Activated CD8-positive, alpha-beta memory T cell treated with anti-CD3 and anti-CD28 coated beads, Interleukin-2, amount 10 ng/mL, durations not matched to agents 7 days and 5 days (primary cell): ENCODE measurements around the gene MYMX. TPM values are rescaled to one million over a fixed set of nuclear protein-coding genes. Genes with fewer than 3 reads are reported as not detected.
A peak's percentile ranks its signal among the peaks of the same experiment; 100 is the strongest.

Source experiments
- ATAC-seq: fragments of 150-1000 bp; cut with Tn5 transposase; one replicate; pipeline ENCODE4 v1.10.0; 2021; ENCODE audit warnings: moderate library complexity
- CTCF ChIA-PET: fragments of 350-600 bp; sonication (Branson Sonifier 250); formaldehyde crosslinking; loops from one replicate; lab custom pipeline; 2021; ENCODE audit warnings: antibody characterized with exemption; lab: Charles Lee
- DNase-seq: peaks from one replicate; pipeline ENCODE4 v3.0.0-alpha.2; 2020
- H3K27ac Mint-ChIP-seq: one replicate; pipeline ENCODE4 v1.8.0; 2021; ENCODE audit warnings: mild to moderate bottlenecking, mixed read lengths
- H3K27me3 Mint-ChIP-seq: one replicate; pipeline ENCODE4 v1.8.0; 2021; ENCODE audit warnings: mixed read lengths
- H3K36me3 Mint-ChIP-seq: one replicate; pipeline ENCODE4 v1.8.0; 2021; ENCODE audit warnings: mild to moderate bottlenecking, mixed read lengths
- H3K4me1 Mint-ChIP-seq: one replicate; pipeline ENCODE4 v1.8.0; 2021; ENCODE audit warnings: mixed read lengths
- H3K4me3 Mint-ChIP-seq: one replicate; pipeline ENCODE4 v1.8.0; 2021; ENCODE audit warnings: mild to moderate bottlenecking, moderate library complexity, mixed read lengths
- H3K9me3 Mint-ChIP-seq: one replicate; pipeline ENCODE4 v1.8.0; 2022; ENCODE audit warnings: low read depth, mixed read lengths
- total RNA-seq, 2 experiments: library from RNA; stranded (reverse); gene quantifications; one replicate each; pipeline ENCODE4 v1.2.3, GENCODE V29; 2021

Gene MYMX
- total RNA-seq, 2 experiments from 2014 or later = not detected

- CTCF ChIA-PET = interaction anchor here (0.5 to 5.5 kb wide), 11 partner anchors 8 to 481 kb away, joined by 3 to 39 read pairs (median 4); no protein-coding TSS in a partner anchor
- H3K4me3 Mint-ChIP-seq = no peak overlapping the region
- peaks cover 80% of the 10 kb centered on the region for H3K4me1 Mint-ChIP-seq
- peak overlapping the region; percentile 73 for H3K27ac Mint-ChIP-seq
- DNase-seq (no peak), ATAC-seq (no peak)
- H3K9me3 Mint-ChIP-seq = no peaks in the 10 kb centered on the region
- H3K27me3 Mint-ChIP-seq = no peaks in the 10 kb centered on the region
- peaks cover 58% of the 10 kb centered on the region for H3K36me3 Mint-ChIP-seq
Observed at GRCh38 chr6:44254191-44255104, 37.7 kb downstream of the MYMX start.

DNA sequence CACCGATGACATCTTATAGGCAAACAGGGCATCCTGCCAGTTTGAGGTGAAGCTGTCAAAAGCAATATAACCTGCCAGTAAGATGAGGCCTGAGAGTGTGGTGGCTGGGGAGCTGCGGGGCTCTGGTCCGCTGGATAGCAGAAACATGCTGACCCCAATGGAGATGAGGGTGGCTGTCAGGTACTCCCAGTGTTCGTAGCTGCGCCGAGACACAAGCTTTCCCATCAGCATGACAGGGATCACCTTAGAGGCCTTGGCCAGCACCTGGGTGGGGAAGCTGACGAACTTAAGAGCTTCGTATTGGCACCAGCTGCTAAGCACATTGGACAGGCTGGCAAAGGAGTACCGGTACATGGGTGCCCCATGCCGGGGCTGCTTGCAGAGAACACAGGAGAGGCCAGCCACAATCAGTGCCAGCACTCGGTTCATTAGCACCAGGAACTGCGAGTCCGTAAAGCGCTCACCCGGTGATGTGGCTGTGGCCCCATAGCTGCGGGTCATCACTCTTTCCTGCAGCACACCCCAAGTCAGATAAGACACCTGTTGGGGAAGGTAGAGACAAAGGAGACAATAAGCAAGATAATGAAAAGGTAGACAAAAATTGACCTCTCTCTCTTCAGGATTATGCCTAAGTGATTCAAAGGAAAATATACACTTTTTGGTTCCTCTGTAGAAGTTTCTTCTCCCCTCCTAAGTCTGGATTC is 38.5 kb downstream of the MYMX start:
- Mint-ChIP-seq H3K36me3 (peaks cover 51% of the 10 kb centered on the region), H3K9me3 (no peaks in the 10 kb centered on the region), H3K4me1 (peaks cover 72% of the 10 kb centered on the region), H3K27ac (peak overlapping the region; percentile 87), H3K27me3 (no peaks in the 10 kb centered on the region), H3K4me3 (peak overlapping the region; percentile 90)
- CTCF ChIA-PET = interaction anchor here (0.5 to 5.5 kb wide), 9 partner anchors 7 to 482 kb away, joined by 3 to 55 read pairs (median 10); partner anchors contain the start of gene HSP90AB1
- no peak for ATAC-seq
- no peak for DNase-seq

- H3K27ac Mint-ChIP-seq = peak overlapping the region; percentile 87
- no peak for DNase-seq
- peaks cover 68% of the 10 kb centered on the region for H3K4me1 Mint-ChIP-seq
- CTCF ChIA-PET = interaction anchor here (0.6 to 5.5 kb wide), 29 partner anchors 7 to 483 kb away, joined by 3 to 55 read pairs (median 5); partner anchors contain the start of genes AARS2, CDC5L, HSP90AB1 and SLC29A1
- H3K36me3 Mint-ChIP-seq = peaks cover 50% of the 10 kb centered on the region
- H3K9me3 Mint-ChIP-seq = no peaks in the 10 kb centered on the region
- no peaks in the 10 kb centered on the region for H3K27me3 Mint-ChIP-seq
- H3K4me3 Mint-ChIP-seq = peak overlapping the region; percentile 90
- peak; percentile 6 for ATAC-seq
Observed at GRCh38 chr6:44255871-44256774, 39.4 kb downstream of the MYMX start.

- Mint-ChIP-seq H3K9me3 (no peaks in the 10 kb centered on the region), H3K4me1 (peaks cover 68% of the 10 kb centered on the region)
- ATAC-seq = peak; percentile 22
Observed at GRCh38 chr6:44256775-44257024, 40.0 kb downstream of the MYMX start.

GRCh38 chr6:44257025-44257752 is 40.5 kb downstream of the MYMX start, which contains the start of gene SLC35B2:
Gene SLC35B2 (minus strand): TSS chr6:44257528. CDS start chr6:44257410, 118 bp downstream.
- Mint-ChIP-seq H3K27ac (peak within 1 kb of the TSS; percentile 88), H3K4me3 (peak within 1 kb of the TSS; percentile 90), H3K9me3 (no peaks in the 10 kb centered on the region), H3K27me3 (no peaks in the 10 kb centered on the region), H3K36me3 (peaks cover 43% of the 10 kb centered on the region), H3K4me1 (peaks cover 68% of the 10 kb centered on the region)
- CTCF ChIA-PET = interaction anchor here (0.7 to 3.1 kb wide), 25 partner anchors 9 to 158 kb away, joined by 3 to 55 read pairs (median 5); partner anchors contain the start of genes AARS2, CDC5L, HSP90AB1 and SLC29A1
- peak; percentile 71 for ATAC-seq
- DNase-seq = peak; percentile 77

More at GRCh38 chr6:44256775-44257024, 40.0 kb downstream of the MYMX start:
- peaks cover 48% of the 10 kb centered on the region for H3K36me3 Mint-ChIP-seq
- H3K27ac Mint-ChIP-seq = peak overlapping the region; percentile 87
- CTCF ChIA-PET = interaction anchor here (0.6 to 3.1 kb wide), 26 partner anchors 9 to 157 kb away, joined by 3 to 55 read pairs (median 5); partner anchors contain the start of genes AARS2, CDC5L, HSP90AB1 and SLC29A1
- H3K27me3 Mint-ChIP-seq = no peaks in the 10 kb centered on the region
- H3K4me3 Mint-ChIP-seq = peak overlapping the region; percentile 90
- no peak for DNase-seq

GRCh38 chr6:44257753-44258324 is 41.1 kb downstream of the MYMX start:
- no peaks in the 10 kb centered on the region for H3K9me3 Mint-ChIP-seq
- H3K36me3 Mint-ChIP-seq = peaks cover 38% of the 10 kb centered on the region
- peak overlapping the region; percentile 75 for H3K4me3 Mint-ChIP-seq
- H3K27me3 Mint-ChIP-seq = no peaks in the 10 kb centered on the region
- no peak for DNase-seq
- H3K4me1 Mint-ChIP-seq = peaks cover 71% of the 10 kb centered on the region
- CTCF ChIA-PET = interaction anchor here (1.3 to 3.1 kb wide), 9 partner anchors 8 to 85 kb away, joined by 5 to 55 read pairs (median 12); partner anchors contain the start of genes AARS2, HSP90AB1 and SLC29A1
- H3K27ac Mint-ChIP-seq = peak overlapping the region; percentile 88
- no peak for ATAC-seq

GRCh38 chr6:44258325-44258863 is 41.7 kb downstream of the MYMX start:
- Mint-ChIP-seq H3K36me3 (peaks cover 37% of the 10 kb centered on the region), H3K9me3 (no peaks in the 10 kb centered on the region), H3K27me3 (no peaks in the 10 kb centered on the region), H3K4me1 (peaks cover 67% of the 10 kb centered on the region), H3K4me3 (peak overlapping the region; percentile 75), H3K27ac (peak overlapping the region; percentile 88)
- CTCF ChIA-PET = interaction anchor here (2.4 to 3.0 kb wide), 2 partner anchors 10 to 34 kb away, joined by 17 to 55 read pairs; partner anchors contain the start of genes HSP90AB1 and SLC29A1
- no peak for ATAC-seq
- DNase-seq = no peak

DNA sequence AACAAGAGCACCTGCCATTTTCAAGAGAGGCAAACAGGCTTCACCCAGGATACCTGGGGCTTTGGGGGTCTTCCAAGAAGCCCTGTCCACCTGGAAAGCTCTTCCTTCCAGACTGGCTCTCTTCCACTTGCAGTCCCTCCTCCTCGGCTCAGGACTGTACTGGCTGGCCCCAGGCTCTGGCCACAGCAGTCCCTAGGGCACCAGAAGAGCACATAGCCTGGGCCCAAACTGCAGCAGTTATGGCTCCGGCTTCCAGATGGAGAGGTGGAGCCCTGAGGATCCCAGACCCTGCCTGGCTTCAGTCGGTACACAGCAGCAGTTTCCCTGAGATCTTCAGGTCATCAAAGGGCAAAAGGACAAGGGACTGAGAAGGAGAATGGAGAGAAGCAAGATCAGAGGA is 42.2 kb downstream of the MYMX start:
- Mint-ChIP-seq H3K27me3 (no peaks in the 10 kb centered on the region), H3K4me1 (peaks cover 63% of the 10 kb centered on the region), H3K27ac (peak overlapping the region; percentile 88), H3K9me3 (no peaks in the 10 kb centered on the region), H3K36me3 (peaks cover 33% of the 10 kb centered on the region), H3K4me3 (no peak overlapping the region)
- no peak for ATAC-seq
- no peak for DNase-seq
- CTCF ChIA-PET = no interaction called here

GRCh38 chr6:44260011-44260410 is 43.3 kb downstream of the MYMX start:
- Mint-ChIP-seq H3K4me1 (peaks cover 53% of the 10 kb centered on the region), H3K36me3 (peaks cover 28% of the 10 kb centered on the region), H3K4me3 (no peak overlapping the region), H3K9me3 (no peaks in the 10 kb centered on the region), H3K27me3 (no peaks in the 10 kb centered on the region), H3K27ac (no peak overlapping the region)
- DNase-seq (no peak), ATAC-seq (no peak)
- CTCF ChIA-PET = interaction anchor here (1.1 kb wide), 1 partner anchor 87 kb away, joined by 3 read pairs; no protein-coding TSS in a partner anchor

- Mint-ChIP-seq H3K27ac (peak overlapping the region; percentile 41), H3K4me1 (peaks cover 49% of the 10 kb centered on the region), H3K4me3 (no peak overlapping the region), H3K9me3 (no peaks in the 10 kb centered on the region), H3K36me3 (peaks cover 27% of the 10 kb centered on the region), H3K27me3 (no peaks in the 10 kb centered on the region)
- DNase-seq = no peak
- CTCF ChIA-PET = interaction anchor here (1.1 to 4.5 kb wide), 3 partner anchors 8 to 88 kb away, joined by 3 to 39 read pairs (median 15); partner anchors contain the start of gene HSP90AB1
- no peak for ATAC-seq
Observed at GRCh38 chr6:44260451-44261297, 43.9 kb downstream of the MYMX start.
